GM12891 (cell line): ENCODE data around the gene RASA3.

ENCODE experiments used
- POLR2A ChIP-seq: IDR thresholded peaks from 2 replicates; pipeline ENCODE4 v1.6.1; 2011; ENCODE audit warnings: low read depth, low read length, control low read depth
- POLR2AphosphoS5 ChIP-seq: IDR thresholded peaks from 2 replicates; pipeline ENCODE4 v1.6.1; 2011; ENCODE audit warnings: low read depth, low read length, control low read depth
- POU2F2 ChIP-seq: IDR thresholded peaks from 2 replicates; pipeline ENCODE4 v1.6.1; 2011; ENCODE audit warnings: low read depth, mild to moderate bottlenecking, control low read depth, low read length, moderate library complexity
- SPI1 ChIP-seq: IDR thresholded peaks from 2 replicates; pipeline ENCODE4 v1.6.1; 2011; ENCODE audit warnings: low read depth, low read length, control low read depth
- TAF1 ChIP-seq: IDR thresholded peaks from 2 replicates; pipeline ENCODE4 v1.6.1; 2011; ENCODE audit warnings: low read depth, low read length, control low read depth

DNA sequence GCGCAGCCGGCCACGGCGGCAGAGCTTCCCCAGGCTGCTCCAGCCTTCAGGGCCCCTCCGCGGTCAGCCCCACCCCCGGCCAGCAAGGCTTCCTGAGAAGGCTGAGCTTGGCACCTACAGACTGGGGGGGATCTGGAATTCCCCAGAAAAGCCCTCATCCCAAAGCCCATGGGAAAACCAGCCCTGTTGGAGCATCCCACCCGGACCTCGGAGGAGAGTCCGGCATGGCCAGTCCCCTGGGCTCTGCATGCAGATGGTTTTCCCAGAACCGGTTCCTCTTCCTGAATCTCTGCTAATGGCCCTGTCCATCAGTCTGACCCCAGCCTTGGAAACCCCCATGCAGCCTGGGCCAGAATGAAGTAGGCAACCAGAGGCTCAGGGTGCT lies 10.3 kb downstream of the RASA3 start:
- TF ChIP-seq POLR2A (no peak), TAF1 (no peak), POLR2AphosphoS5 (no peak), POU2F2 (no peak), SPI1 (no peak)
